HG03442 (cell line): ENCODE measurements around the gene TFCP2L1.

ENCODE experiments used
- ATAC-seq: cut with Tn5 transposase; IDR thresholded peaks from one replicate; pipeline ENCODE4 v1.9.1; 2021; ENCODE audit warnings: mild to moderate bottlenecking, moderate library complexity; ENCODE audit not compliant: unreplicated experiment

TFCP2L1 gene

GRCh38 chr2:121244616-121245015 lies 40.4 kb downstream of the TFCP2L1 start:
- ATAC-seq = no peak

- ATAC-seq = no peak
Measured at GRCh38 chr2:121243821-121244460, 41.1 kb downstream of the TFCP2L1 start.

- no peak for ATAC-seq
Measured at GRCh38 chr2:121242976-121243375, 42.0 kb downstream of the TFCP2L1 start.

- no peak for ATAC-seq
Measured at GRCh38 chr2:121242175-121242875, 42.7 kb downstream of the TFCP2L1 start.

- ATAC-seq = no peak
Measured at GRCh38 chr2:121241466-121241865, 43.5 kb downstream of the TFCP2L1 start.

- no peak for ATAC-seq
Measured at GRCh38 chr2:121240436-121240835, 44.6 kb downstream of the TFCP2L1 start.

GRCh38 chr2:121239969-121240368 lies 45.0 kb downstream of the TFCP2L1 start:
- ATAC-seq = no peak

- ATAC-seq = no peak
Measured at GRCh38 chr2:121239471-121239870, 45.5 kb downstream of the TFCP2L1 start.

- no peak for ATAC-seq
Measured at GRCh38 chr2:121238828-121239227, 46.2 kb downstream of the TFCP2L1 start.

GRCh38 chr2:121237980-121238665 lies 46.9 kb downstream of the TFCP2L1 start:
- no peak for ATAC-seq

GRCh38 chr2:121237336-121237979 lies 47.5 kb downstream of the TFCP2L1 start:
- ATAC-seq = no peak

GRCh38 chr2:121236650-121237180 lies 48.3 kb downstream of the TFCP2L1 start:
- no peak for ATAC-seq

- ATAC-seq = no peak
Measured at GRCh38 chr2:121236101-121236640, 48.8 kb downstream of the TFCP2L1 start.

- ATAC-seq = no peak
Measured at GRCh38 chr2:121235542-121235941, 49.5 kb downstream of the TFCP2L1 start.

GRCh38 chr2:121234791-121235190 lies 50.2 kb downstream of the TFCP2L1 start:
- ATAC-seq = no peak

GRCh38 chr2:121234144-121234543 lies 50.9 kb downstream of the TFCP2L1 start:
- no peak for ATAC-seq

GRCh38 chr2:121233486-121234110 lies 51.4 kb downstream of the TFCP2L1 start:
- ATAC-seq = no peak

- ATAC-seq = no peak
Measured at GRCh38 chr2:121232626-121233265, 52.3 kb downstream of the TFCP2L1 start.

GRCh38 chr2:121231385-121232000 lies 53.5 kb downstream of the TFCP2L1 start:
- no peak for ATAC-seq

GRCh38 chr2:121228521-121228920 lies 56.5 kb downstream of the TFCP2L1 start:
- no peak for ATAC-seq
